CD14-positive monocyte (primary cell): ENCODE results near the gene SYNE3. TPM values are rescaled to one million over a fixed set of nuclear protein-coding genes. Genes with fewer than 3 reads are reported as not detected.

Experiments used
- DNase-seq, 3 donors: peaks; one replicate each; pipeline ENCODE4 v3.0.0-alpha.2; 2011 to 2022
- H2AFZ ChIP-seq: 2 replicates; pipeline ENCODE4 v1.6.0; 2012; ENCODE audit warnings: mild to moderate bottlenecking, low read depth, low read length, inconsistent platforms; ENCODE audit not compliant: insufficient read depth, poor library complexity, severe bottlenecking
- H3K27ac ChIP-seq, 2 donors: 1 replicate in 1 of 2; 2 replicates in 1 of 2; pipeline ENCODE4 v1.5.1; 2012 to 2013; ENCODE audit warnings: low read length in 2 of 2, control low read depth in 1 of 2, inconsistent platforms in 1 of 2, low read depth in 1 of 2, mild to moderate bottlenecking in 1 of 2
- H3K27me3 ChIP-seq, 2 donors: one replicate each; pipeline versions ENCODE4 v1.6.0 to v1.6.1; 2011 to 2013; ENCODE audit warnings: low read length in 2 of 2; ENCODE audit not compliant: control insufficient read depth in 2 of 2, insufficient read depth in 2 of 2
- H3K36me3 ChIP-seq, 2 donors: replicated peaks in 1 of 2; 1 replicate in 1 of 2; 2 replicates in 1 of 2; pipeline versions ENCODE4 v1.5.1 to v1.6.1; 2012 to 2013; ENCODE audit warnings: low read length in 2 of 2, control low read depth in 1 of 2, inconsistent platforms in 1 of 2, mild to moderate bottlenecking in 1 of 2; ENCODE audit not compliant: insufficient read depth in 2 of 2, control insufficient read depth in 1 of 2
- H3K4me1 ChIP-seq, 2 donors: 1 replicate in 1 of 2; 2 replicates in 1 of 2; pipeline versions ENCODE4 v1.5.1 to v1.6.1; 2012 to 2013; ENCODE audit warnings: low read length in 2 of 2, control low read depth in 1 of 2, inconsistent platforms in 1 of 2, mild to moderate bottlenecking in 1 of 2, moderate library complexity in 1 of 2; ENCODE audit not compliant: insufficient read depth in 2 of 2, control insufficient read depth in 1 of 2
- H3K4me2 ChIP-seq: replicated peaks from 2 replicates; pipeline ENCODE3; 2012; ENCODE audit warnings: low read length, moderate library complexity, mild to moderate bottlenecking; ENCODE audit not compliant: poor library complexity, severe bottlenecking; ENCODE audit errors: extremely low read depth
- H3K4me3 ChIP-seq, 3 experiments: fragments of 200-600 bp in 1 of 3; sonication (generic) in 1 of 3; replicated peaks in 1 of 3; 1 replicate in 2 of 3; 2 replicates in 1 of 3; pipeline ENCODE4 v1.5.1; 2011 to 2013; ENCODE audit warnings: low read length in 3 of 3, mild to moderate bottlenecking in 3 of 3, control low read depth in 2 of 3, low read depth in 2 of 3, inconsistent platforms in 1 of 3, moderate library complexity in 1 of 3
- H3K79me2 ChIP-seq: 2 replicates; pipeline ENCODE4 v1.6.0; 2012; ENCODE audit warnings: mild to moderate bottlenecking, control low read depth, inconsistent platforms, low read length, moderate library complexity; ENCODE audit not compliant: insufficient read depth
- H3K9ac ChIP-seq: 2 replicates; pipeline ENCODE4 v1.6.0; 2017; ENCODE audit warnings: low read length, mild to moderate bottlenecking; ENCODE audit not compliant: insufficient read depth, poor library complexity, severe bottlenecking
- H3K9me3 ChIP-seq, 2 donors: replicated peaks in 1 of 2; 1 replicate in 1 of 2; 2 replicates in 1 of 2; pipeline versions ENCODE4 v1.5.1 to v1.6.1; 2012 to 2013; ENCODE audit warnings: low read length in 2 of 2, control low read depth in 1 of 2; ENCODE audit not compliant: control insufficient read depth in 1 of 2, insufficient read depth in 1 of 2
- H4K20me1 ChIP-seq: 2 replicates; pipeline ENCODE4 v1.6.0; 2012; ENCODE audit warnings: mild to moderate bottlenecking, low read length, control low read depth, moderate library complexity; ENCODE audit not compliant: insufficient read depth
- H3K27ac Mint-ChIP-seq, 7 donors: one replicate each; pipeline ENCODE4 v1.8.0; 2020; ENCODE audit warnings: mild to moderate bottlenecking in 7 of 7, mixed read lengths in 7 of 7, moderate library complexity in 6 of 7, inconsistent platforms in 2 of 7
- H3K27me3 Mint-ChIP-seq, 3 donors: one replicate each; pipeline ENCODE4 v1.8.0; 2021 to 2022; ENCODE audit warnings: low read depth in 3 of 3, mild to moderate bottlenecking in 3 of 3, mixed read lengths in 3 of 3, moderate library complexity in 3 of 3, inconsistent platforms in 1 of 3
- H3K36me3 Mint-ChIP-seq, 2 donors: one replicate each; pipeline ENCODE4 v1.8.0; 2020; ENCODE audit warnings: mixed read lengths in 2 of 2, inconsistent platforms in 1 of 2, mild to moderate bottlenecking in 1 of 2
- H3K4me1 Mint-ChIP-seq: one replicate; pipeline ENCODE4 v1.8.0; 2020; ENCODE audit warnings: mild to moderate bottlenecking, mixed read lengths
- H3K4me3 Mint-ChIP-seq, 2 donors: one replicate each; pipeline ENCODE4 v1.8.0; 2020; ENCODE audit warnings: mild to moderate bottlenecking in 2 of 2, mixed read lengths in 2 of 2, moderate library complexity in 1 of 2
- H3K9me3 Mint-ChIP-seq, 7 donors: one replicate each; pipeline ENCODE4 v1.8.0; 2020 to 2022; ENCODE audit warnings: mixed read lengths in 7 of 7, mild to moderate bottlenecking in 6 of 7, moderate library complexity in 6 of 7, inconsistent platforms in 2 of 7
- WGBS: methylation state at CpG from one replicate; pipeline ENCODE4 v1.1.5; 2013; ENCODE audit warnings: missing lambda C conversion rate; ENCODE audit not compliant: insufficient coverage; 5-methylcytosine and 5-hydroxymethylcytosine counted together
- intact Hi-C, 2 donors: fragments of 100-400 bp; cut with micrococcal nuclease; formaldehyde crosslinking; loops; one replicate each; pipeline versions ENCODE4 v1.15.0 to v1.15.1; 2023
- polyA plus RNA-seq, 3 donors: library from polyadenylated mRNA; depleted of rRNA in 1 of 3; unstranded in 2 of 3; stranded (reverse) in 1 of 3; fragments of 300-500 nt in 2 of 3; fragments of >200 nt in 1 of 3; fragmentation: Illumina TruSeq in 2 of 3; gene quantifications; 1 replicate in 2 of 3; 2 replicates in 1 of 3; pipeline ENCODE4 v1.2.3, GENCODE V29; 2012 to 2021
- TF ChIP-seq, protein P1 (sequence below): fragments of 200-600 bp; IDR thresholded peaks from one replicate; pipeline ENCODE4 v1.8.0; 2022; ENCODE audit warnings: antibody characterized with exemption, mild to moderate bottlenecking

Gene SYNE3
- polyA plus RNA-seq, 3 donors: 2.6 to 26.1 (median 3.5) TPM

DNA sequence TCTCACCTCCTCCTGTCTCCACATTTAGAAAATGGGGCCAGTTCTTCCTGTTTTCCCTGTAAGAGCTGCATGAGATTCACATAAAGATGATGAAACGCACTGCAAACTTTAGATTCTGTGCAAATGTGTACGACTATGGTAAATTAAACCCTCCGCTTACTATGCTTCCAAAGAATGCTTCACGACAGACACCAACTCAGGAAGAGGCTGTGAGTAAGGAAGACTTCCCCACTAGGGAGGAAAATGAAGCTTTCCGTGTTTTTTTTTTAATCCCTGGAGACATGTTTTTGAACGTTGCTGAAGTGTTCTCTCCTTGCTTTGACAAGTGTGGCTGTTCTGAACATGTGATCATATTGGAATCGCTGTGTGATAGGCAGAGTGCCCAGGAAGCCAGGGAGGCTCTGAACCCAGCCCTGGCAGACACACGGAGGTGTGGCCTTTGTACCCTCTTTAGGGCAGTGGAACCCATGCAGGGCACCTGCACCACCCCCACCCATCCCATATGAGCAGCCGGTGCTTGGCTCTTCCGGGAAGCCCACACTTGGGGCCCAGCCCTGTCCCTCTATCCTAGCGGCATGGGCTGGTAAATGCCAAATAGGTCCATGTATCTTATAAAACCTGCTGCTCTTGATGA lies 7.5 kb upstream of the SYNE3 start:
- intact Hi-C loops: loop anchor here in 1 of 2 donors (2.0 kb wide), 1 partner anchor 209 kb away; no protein-coding TSS in a partner anchor

DNA sequence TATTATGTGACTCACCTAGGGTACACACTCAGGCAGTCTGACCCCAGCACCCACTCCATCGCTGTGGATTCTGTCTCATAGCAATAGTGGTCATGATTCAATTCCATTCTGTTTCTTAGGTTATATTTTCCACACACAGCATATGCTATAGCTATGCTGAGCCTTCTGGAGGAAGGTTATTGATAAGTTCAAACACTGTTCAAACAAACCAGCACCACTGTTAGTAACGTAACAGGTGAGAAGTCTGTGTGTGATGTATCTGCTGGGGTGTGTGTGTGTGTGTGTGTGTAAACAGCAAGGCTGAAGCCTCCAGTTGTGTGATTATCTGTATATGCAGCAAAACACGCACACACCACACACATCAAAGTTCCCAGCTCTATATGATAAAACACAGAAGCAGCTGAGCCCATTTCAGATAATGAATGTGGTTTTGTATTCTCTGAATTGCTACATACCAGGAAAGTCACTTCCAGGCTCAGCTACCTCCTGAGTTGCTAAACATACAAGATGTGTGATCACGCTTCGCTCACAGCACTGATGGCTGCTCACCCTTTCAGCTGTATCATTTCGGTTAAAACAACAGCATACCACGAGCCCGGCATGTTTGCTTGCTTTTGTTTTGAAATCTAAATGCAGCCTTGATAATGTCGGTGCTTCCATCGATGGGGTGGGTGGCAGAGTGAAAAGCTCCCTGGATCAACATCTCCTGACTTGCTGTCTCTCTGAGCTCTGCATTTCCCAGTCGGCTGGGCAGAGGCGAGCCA lies 6.8 kb upstream of the SYNE3 start:
- Histone ChIP-seq H3K79me2 (peaks cover 29% of the 10 kb centered on the region), H3K36me3 (no peaks in the 10 kb centered on the region), H3K27me3 (no peaks in the 10 kb centered on the region), H3K4me1 (peaks cover 80 to 94% of the 10 kb centered on the region in 2 donors), H3K9me3 (no peaks in the 10 kb centered on the region), H3K4me3 (peak overlapping the region; percentile 16 to 68 (median 36)), H3K9ac (peak overlapping the region; percentile 23), H4K20me1 (peaks cover 4% of the 10 kb centered on the region), H3K4me2 (peak overlapping the region; percentile 72), H3K27ac (peak overlapping the region; percentile 57 to 85), H2AFZ (peak overlapping the region; percentile 60)
- H3K9me3 Mint-ChIP-seq: no peaks in the 10 kb centered on the region
- peaks cover 0 to 3% of the 10 kb centered on the region in 2 donors for H3K36me3 Mint-ChIP-seq
- peak overlapping the region; percentile 89 to 96 (median 94) for H3K27ac Mint-ChIP-seq
- TF ChIP-seq, protein P1, sequence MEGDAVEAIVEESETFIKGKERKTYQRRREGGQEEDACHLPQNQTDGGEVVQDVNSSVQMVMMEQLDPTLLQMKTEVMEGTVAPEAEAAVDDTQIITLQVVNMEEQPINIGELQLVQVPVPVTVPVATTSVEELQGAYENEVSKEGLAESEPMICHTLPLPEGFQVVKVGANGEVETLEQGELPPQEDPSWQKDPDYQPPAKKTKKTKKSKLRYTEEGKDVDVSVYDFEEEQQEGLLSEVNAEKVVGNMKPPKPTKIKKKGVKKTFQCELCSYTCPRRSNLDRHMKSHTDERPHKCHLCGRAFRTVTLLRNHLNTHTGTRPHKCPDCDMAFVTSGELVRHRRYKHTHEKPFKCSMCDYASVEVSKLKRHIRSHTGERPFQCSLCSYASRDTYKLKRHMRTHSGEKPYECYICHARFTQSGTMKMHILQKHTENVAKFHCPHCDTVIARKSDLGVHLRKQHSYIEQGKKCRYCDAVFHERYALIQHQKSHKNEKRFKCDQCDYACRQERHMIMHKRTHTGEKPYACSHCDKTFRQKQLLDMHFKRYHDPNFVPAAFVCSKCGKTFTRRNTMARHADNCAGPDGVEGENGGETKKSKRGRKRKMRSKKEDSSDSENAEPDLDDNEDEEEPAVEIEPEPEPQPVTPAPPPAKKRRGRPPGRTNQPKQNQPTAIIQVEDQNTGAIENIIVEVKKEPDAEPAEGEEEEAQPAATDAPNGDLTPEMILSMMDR: no peak
- WGBS: 39% methylated on average over 3 of the region's 12 CpGs
- H3K4me3 Mint-ChIP-seq: peak overlapping the region; percentile 70 to 91
- peaks cover 84% of the 10 kb centered on the region for H3K4me1 Mint-ChIP-seq
- intact Hi-C loops: loop anchor here in 1 of 2 donors (2.0 kb wide), 1 partner anchor 208 kb away; no protein-coding TSS in a partner anchor
- DNase-seq: peak in 2 of 3 donors; percentile 56 to 69
- H3K27me3 Mint-ChIP-seq: peaks cover 0 to 5% (median 0%) of the 10 kb centered on the region in 3 donors

More for the DNA sequence above, 7.5 kb upstream of the SYNE3 start:
- H3K36me3 ChIP-seq: no peaks in the 10 kb centered on the region
- Mint-ChIP-seq H3K36me3 (peaks cover 0 to 3% of the 10 kb centered on the region in 2 donors), H3K4me3 (peak overlapping the region; percentile 70 to 91), H3K27me3 (peaks cover 0 to 5% (median 0%) of the 10 kb centered on the region in 3 donors), H3K9me3 (no peaks in the 10 kb centered on the region), H3K4me1 (peaks cover 77% of the 10 kb centered on the region), H3K27ac (peak overlapping the region; percentile 89 to 96 (median 94))
- peak overlapping the region; percentile 16 to 68 (median 36) for H3K4me3 ChIP-seq
- peaks cover 4% of the 10 kb centered on the region for H4K20me1 ChIP-seq
- DNase-seq: peak in 2 of 3 donors; percentile 29 to 35
- H2AFZ ChIP-seq: peak overlapping the region; percentile 60
- no peaks in the 10 kb centered on the region for H3K27me3 ChIP-seq
- TF ChIP-seq, protein P1: no peak
- peak overlapping the region; percentile 72 for H3K4me2 ChIP-seq
- peaks cover 34% of the 10 kb centered on the region for H3K79me2 ChIP-seq
- peak overlapping the region; percentile 57 to 85 for H3K27ac ChIP-seq
- no peaks in the 10 kb centered on the region for H3K9me3 ChIP-seq
- peaks cover 73 to 87% of the 10 kb centered on the region in 2 donors for H3K4me1 ChIP-seq
- peak overlapping the region; percentile 23 for H3K9ac ChIP-seq
- WGBS: 50% methylated on average over 7 of the region's 11 CpGs
